Right ventricle myocardium inferior (tissue), 1 donor: Measurements from ENCODE around the gene PJA1. TPM values are rescaled to one million over a fixed set of nuclear protein-coding genes. Genes with fewer than 3 reads are reported as not detected.
A peak's percentile ranks its signal among the peaks of the same experiment; 100 is the strongest.

Experiments
- ATAC-seq: fragments of 200-7000 bp; cut with Tn5 transposase; one replicate; pipeline ENCODE4 v1.9.1; 2020; ENCODE audit warnings: mild to moderate bottlenecking, moderate library complexity
- DNase-seq: peaks from one replicate; pipeline ENCODE4 v3.0.0; 2021; ENCODE audit errors: missing footprints
- intact Hi-C: fragments of 100-400 bp; cut with DNase I; formaldehyde crosslinking; loops from one replicate; pipeline ENCODE4 v1.11.0; 2022
- total RNA-seq: library from RNA; stranded (reverse); fragmentation: NEBNext Ultra II Directional; extraction: Animal tissue kit (Norgen Biotek cat#: 25700); gene quantifications from one replicate; pipeline ENCODE4 v1.2.1, GENCODE V29; 2021
- donor health status: DM: no; HTN: yes; CAD: no; lungs with severe emphysema.

PJA1 gene
- total RNA-seq, 1 donor from 2014 or later: 12.6 TPM

GRCh38 chrX:69148946-69149345 is 16.3 kb downstream of the PJA1 start:
- intact Hi-C loops: no loop called here
- DNase-seq: no peak
- ATAC-seq: no peak

- no peak for DNase-seq
- intact Hi-C loops: no loop called here
- ATAC-seq: no peak
These were observed 18.5 kb downstream of the PJA1 start for GRCh38 chrX:69146739-69147138.

GRCh38 chrX:69145714-69146113 is 19.5 kb downstream of the PJA1 start:
- no peak for DNase-seq
- intact Hi-C loops: no loop called here
- ATAC-seq: no peak

GRCh38 chrX:69144838-69145680 is 20.2 kb downstream of the PJA1 start:
- intact Hi-C loops: no loop called here
- ATAC-seq: no peak
- no peak for DNase-seq

- no peak for DNase-seq
- no peak for ATAC-seq
- intact Hi-C loops: no loop called here
These were observed 21.7 kb downstream of the PJA1 start for GRCh38 chrX:69143530-69143929.

GRCh38 chrX:69142788-69143469 is 22.3 kb downstream of the PJA1 start:
- no peak for ATAC-seq
- intact Hi-C loops: no loop called here

GRCh38 chrX:69140837-69141236 is 24.4 kb downstream of the PJA1 start:
- DNase-seq: no peak
- ATAC-seq: no peak
- intact Hi-C loops: no loop called here

More at GRCh38 chrX:69142788-69143469, 22.3 kb downstream of the PJA1 start:
- no peak for DNase-seq

- no peak for ATAC-seq
- intact Hi-C loops: no loop called here
- DNase-seq: no peak
These were observed 25.7 kb downstream of the PJA1 start for GRCh38 chrX:69139516-69139915.

GRCh38 chrX:69138512-69138911 is 26.7 kb downstream of the PJA1 start:
- no peak for DNase-seq
- intact Hi-C loops: no loop called here
- ATAC-seq: no peak

- intact Hi-C loops: no loop called here
- no peak for DNase-seq
- ATAC-seq: no peak
These were observed 27.2 kb downstream of the PJA1 start for GRCh38 chrX:69138118-69138390.

GRCh38 chrX:69137371-69138117 is 27.7 kb downstream of the PJA1 start:
- intact Hi-C loops: no loop called here
- peak; percentile 64 for ATAC-seq
- DNase-seq: no peak

- peak; percentile 72 for ATAC-seq
- intact Hi-C loops: no loop called here
- DNase-seq: no peak
These were observed 28.5 kb downstream of the PJA1 start for GRCh38 chrX:69136546-69137331.

- DNase-seq (no peak), ATAC-seq (peak; percentile 42)
- intact Hi-C loops: no loop called here
These were observed 31.2 kb downstream of the PJA1 start for GRCh38 chrX:69133921-69134542.

- intact Hi-C loops: no loop called here
These were observed 33.4 kb downstream of the PJA1 start for GRCh38 chrX:69131886-69132285.

GRCh38 chrX:69130439-69130838 is 34.8 kb downstream of the PJA1 start:
- intact Hi-C loops: no loop called here
- DNase-seq: no peak
- ATAC-seq: no peak

More at GRCh38 chrX:69131886-69132285, 33.4 kb downstream of the PJA1 start:
- DNase-seq (no peak), ATAC-seq (no peak)

- intact Hi-C loops: no loop called here
- ATAC-seq (peak; percentile 60), DNase-seq (no peak)
These were observed 36.7 kb downstream of the PJA1 start for GRCh38 chrX:69128588-69128987.

GRCh38 chrX:69127466-69127865 is 37.8 kb downstream of the PJA1 start:
- DNase-seq: no peak
- ATAC-seq: no peak
- intact Hi-C loops: no loop called here

GRCh38 chrX:69126642-69127041 is 38.6 kb downstream of the PJA1 start:
- no peak for ATAC-seq
- DNase-seq: no peak
- intact Hi-C loops: no loop called here

GRCh38 chrX:69125094-69125493 is 40.2 kb downstream of the PJA1 start:
- ATAC-seq: no peak
- intact Hi-C loops: no loop called here
- DNase-seq: no peak
